Caco-2 (cell line): ENCODE results near the gene KLRG1. TPM values are rescaled to one million over a fixed set of nuclear protein-coding genes. Genes with fewer than 3 reads are reported as not detected.

Experiments
- BruUV-seq: library from RNA; stranded (reverse); fragments of 400-500 nt; replicated peaks from 2 replicates; lab custom pipeline; 2021; lab: Mats Ljungman, UMichigan
- CTCF ChIA-PET: fragments of 300-600 bp; sonication (Branson Sonifier 250); formaldehyde crosslinking; loops from one replicate; lab custom pipeline; 2022; ENCODE audit warnings: antibody characterized with exemption; lab: Charles Lee
- POLR2A ChIA-PET: fragments of 300-600 bp; sonication (Branson Sonifier 250); formaldehyde crosslinking; loops from one replicate; lab custom pipeline; 2022; ENCODE audit warnings: antibody characterized with exemption; lab: Charles Lee
- DNase-seq, 2 experiments: peaks; one replicate each; pipeline versions ENCODE4 v3.0.0 to v3.0.0-alpha.2; 2020 to 2022
- H3K27me3 ChIP-seq: replicated peaks from 2 replicates; pipeline ENCODE4 v1.6.0; 2011; ENCODE audit warnings: low read length; ENCODE audit not compliant: control insufficient read depth, insufficient read depth
- H3K36me3 ChIP-seq: 2 replicates; pipeline ENCODE4 v1.5.1; 2011; ENCODE audit warnings: low read length; ENCODE audit not compliant: control insufficient read depth, insufficient read depth
- H3K4me1 ChIP-seq: fragments of 250-450 bp; sonication (Bioruptor Pico); 2 replicates; pipeline ENCODE4 v1.5.1; 2020; ENCODE audit warnings: mild to moderate bottlenecking
- H3K4me3 ChIP-seq: 2 replicates; pipeline ENCODE4 v1.5.1; 2011; ENCODE audit warnings: low read depth, mild to moderate bottlenecking, control low read depth, low read length
- H3K9me3 ChIP-seq: fragments of 250-450 bp; sonication (Bioruptor Pico); 2 replicates; pipeline ENCODE4 v1.5.1; 2020; ENCODE audit warnings: mild to moderate bottlenecking, moderate library complexity
- H3K27ac Mint-ChIP-seq: one replicate; pipeline ENCODE4 v1.8.0; 2022; ENCODE audit warnings: mixed read lengths; ENCODE audit not compliant: unreplicated experiment
- H3K27me3 Mint-ChIP-seq: one replicate; pipeline ENCODE4 v1.8.0; 2022; ENCODE audit warnings: mixed read lengths; ENCODE audit not compliant: insufficient read depth, unreplicated experiment
- H3K36me3 Mint-ChIP-seq: one replicate; pipeline ENCODE4 v1.8.0; 2022; ENCODE audit warnings: mild to moderate bottlenecking, mixed read lengths; ENCODE audit not compliant: insufficient read depth, unreplicated experiment
- H3K4me1 Mint-ChIP-seq: one replicate; pipeline ENCODE4 v1.8.0; 2022; ENCODE audit warnings: low read depth, mixed read lengths; ENCODE audit not compliant: unreplicated experiment
- H3K4me3 Mint-ChIP-seq: one replicate; pipeline ENCODE4 v1.8.0; 2022; ENCODE audit warnings: mild to moderate bottlenecking, moderate library complexity, mixed read lengths; ENCODE audit not compliant: unreplicated experiment
- H3K9me3 Mint-ChIP-seq: one replicate; pipeline ENCODE4 v1.8.0; 2022; ENCODE audit warnings: mixed read lengths; ENCODE audit not compliant: unreplicated experiment
- CTCF ChIP-seq, 2 experiments: fragments of 200-600 bp in 1 of 2; IDR thresholded peaks; 1 replicate in 1 of 2; 2 replicates in 1 of 2; pipeline versions ENCODE4 v1.5.1 to v1.8.0; 2011 to 2022; ENCODE audit warnings: antibody characterized with exemption in 1 of 2, control low read depth in 1 of 2, inconsistent platforms in 1 of 2, low read depth in 1 of 2, low read length in 1 of 2, mild to moderate bottlenecking in 1 of 2, moderate library complexity in 1 of 2; ENCODE audit not compliant: insufficient read depth in 1 of 2, severe bottlenecking in 1 of 2, unreplicated experiment in 1 of 2
- intact Hi-C: fragments of 100-400 bp; cut with micrococcal nuclease; formaldehyde crosslinking; loops from one replicate; pipeline ENCODE4 v1.10.0; 2022; ENCODE audit not compliant: unreplicated experiment
- total RNA-seq: library from RNA; stranded (reverse); gene quantifications from 2 replicates; pipeline ENCODE4 v1.2.3, GENCODE V29; 2022

The KLRG1 gene
- total RNA-seq, 1 experiment from 2014 or later, result 1.2 TPM

- H3K9me3 ChIP-seq, result peaks cover 26% of the 10 kb centered on the region
- H3K27me3 ChIP-seq, result no peaks in the 10 kb centered on the region
- no TSS peak for BruUV-seq
- H3K36me3 ChIP-seq, result no peaks in the 10 kb centered on the region
- Mint-ChIP-seq H3K36me3 (no peaks in the 10 kb centered on the region), H3K27me3 (no peaks in the 10 kb centered on the region), H3K27ac (peak overlapping the region; percentile 2), H3K4me1 (peaks cover 8% of the 10 kb centered on the region), H3K4me3 (peak overlapping the region; percentile 5), H3K9me3 (peaks cover 26% of the 10 kb centered on the region)
- DNase-seq, result peak in 1 of 2 experiments; percentile 21
- no peak for TF ChIP-seq CTCF (IDR thresholded peaks at IDR 0.05; ENCODE audit: insufficient read depth in 1 of 2, low read depth in 1 of 2, low read length in 1 of 2, severe bottlenecking in 1 of 2, unreplicated experiment in 1 of 2)
- ChIA-PET CTCF (no interaction called here), POLR2A (interaction anchor here (1.0 kb wide), 1 partner anchor 20 kb away, joined by 4 read pairs; the partner anchor contains the start of gene M6PR)
- H3K4me1 ChIP-seq, result peaks cover 14% of the 10 kb centered on the region
- H3K4me3 ChIP-seq, result no peak overlapping the region
- intact Hi-C loops, result loop anchor here (1.0 kb wide), 1 partner anchor 20 kb away; no protein-coding TSS in a partner anchor
These were observed 19.4 kb upstream of the KLRG1 start for GRCh38 chr12:8969861-8970411.

- CTCF ChIA-PET, result no interaction called here
- no TSS peak for BruUV-seq
These were observed 18.9 kb upstream of the KLRG1 start for GRCh38 chr12:8970432-8970831.

GRCh38 chr12:8980137-8980536, 9.2 kb upstream of the KLRG1 start:
- no peaks in the 10 kb centered on the region for H3K27me3 Mint-ChIP-seq
- TF ChIP-seq CTCF (IDR thresholded peaks at IDR 0.05; ENCODE audit: insufficient read depth in 1 of 2, low read depth in 1 of 2, low read length in 1 of 2, severe bottlenecking in 1 of 2, unreplicated experiment in 1 of 2), result no peak
- H3K4me1 ChIP-seq, result no peaks in the 10 kb centered on the region
- H3K36me3 Mint-ChIP-seq, result no peaks in the 10 kb centered on the region
- BruUV-seq, result no TSS peak
- no peak overlapping the region for H3K27ac Mint-ChIP-seq
- H3K36me3 ChIP-seq, result no peaks in the 10 kb centered on the region
- H3K9me3 ChIP-seq, result 0 out of 2 replicates have a peak, but pooled peaks cover 8% of the 10 kb centered on the region
- ChIA-PET POLR2A (no interaction called here), CTCF (no interaction called here)
- no peak overlapping the region for H3K4me3 Mint-ChIP-seq
- H3K27me3 ChIP-seq, result no peaks in the 10 kb centered on the region
- peaks cover 12% of the 10 kb centered on the region for H3K9me3 Mint-ChIP-seq
- H3K4me3 ChIP-seq, result no peak overlapping the region
- H3K4me1 Mint-ChIP-seq, result no peaks in the 10 kb centered on the region
- no peak for DNase-seq
- intact Hi-C loops, result no loop called here

More at GRCh38 chr12:8970432-8970831, 18.9 kb upstream of the KLRG1 start:
- Histone ChIP-seq H3K36me3 (no peaks in the 10 kb centered on the region), H3K4me3 (no peak overlapping the region), H3K4me1 (peaks cover 14% of the 10 kb centered on the region), H3K27me3 (no peaks in the 10 kb centered on the region), H3K9me3 (peaks cover 26% of the 10 kb centered on the region)
- intact Hi-C loops, result loop anchor here (1.0 kb wide), 1 partner anchor 20 kb away; no protein-coding TSS in a partner anchor
- H3K36me3 Mint-ChIP-seq, result no peaks in the 10 kb centered on the region
- POLR2A ChIA-PET, result interaction anchor here (1.0 kb wide), 1 partner anchor 21 kb away, joined by 4 read pairs; the partner anchor contains the start of gene M6PR
- no peak for TF ChIP-seq CTCF (IDR thresholded peaks at IDR 0.05; ENCODE audit: insufficient read depth in 1 of 2, low read depth in 1 of 2, low read length in 1 of 2, severe bottlenecking in 1 of 2, unreplicated experiment in 1 of 2)
- peak in 1 of 2 experiments; percentile 16 for DNase-seq
- peaks cover 8% of the 10 kb centered on the region for H3K4me1 Mint-ChIP-seq
- H3K27me3 Mint-ChIP-seq, result no peaks in the 10 kb centered on the region
- peak overlapping the region; percentile 2 for H3K27ac Mint-ChIP-seq
- H3K9me3 Mint-ChIP-seq, result peaks cover 31% of the 10 kb centered on the region
- peak overlapping the region; percentile 5 for H3K4me3 Mint-ChIP-seq
